Chondrocyte (in vitro differentiated cells): ENCODE results near the gene FAM168B. TPM values are rescaled to one million over a fixed set of nuclear protein-coding genes. Genes with fewer than 3 reads are reported as not detected.

Experiments used
- DNase-seq: peaks from one replicate; pipeline ENCODE4 v3.0.0; 2021; ENCODE audit warnings: mixed read lengths, low spot score
- H3K27ac Mint-ChIP-seq: one replicate; pipeline ENCODE4 v1.8.0; 2021; ENCODE audit warnings: mild to moderate bottlenecking, moderate library complexity, mixed read lengths; ENCODE audit not compliant: unreplicated experiment
- H3K27me3 Mint-ChIP-seq: 2 replicates; pipeline ENCODE4 v1.8.0; 2021; ENCODE audit warnings: low read depth, mixed read lengths
- H3K36me3 Mint-ChIP-seq: 2 replicates; pipeline ENCODE4 v1.8.0; 2021; ENCODE audit warnings: low read depth, mixed read lengths
- H3K4me1 Mint-ChIP-seq: 2 replicates; pipeline ENCODE4 v1.8.0; 2021; ENCODE audit warnings: low read depth, mild to moderate bottlenecking, mixed read lengths
- H3K4me3 Mint-ChIP-seq: one replicate; pipeline ENCODE4 v1.8.0; 2021; ENCODE audit warnings: mild to moderate bottlenecking, moderate library complexity, mixed read lengths; ENCODE audit not compliant: unreplicated experiment
- H3K9me3 Mint-ChIP-seq: 2 replicates; pipeline ENCODE4 v1.8.0; 2021; ENCODE audit warnings: low read depth, mixed read lengths
- CTCF ChIP-seq: fragments of 200-600 bp; sonication (generic); IDR thresholded peaks from 2 replicates; pipeline ENCODE4 v1.5.0; 2021; ENCODE audit warnings: antibody characterized with exemption, mild to moderate bottlenecking, moderate library complexity
- total RNA-seq: library from RNA; stranded (reverse); gene quantifications from 3 replicates; pipeline ENCODE4 v1.2.1, GENCODE V29; 2021

The FAM168B gene
- total RNA-seq, 1 donor from 2014 or later: 111 TPM

GRCh38 chr2:131010566-131010965 lies 82.7 kb downstream of the FAM168B start:
- Mint-ChIP-seq H3K27ac (no peak overlapping the region), H3K4me1 (no peaks in the 10 kb centered on the region), H3K4me3 (no peak overlapping the region), H3K9me3 (peaks cover 5% of the 10 kb centered on the region), H3K36me3 (no peaks in the 10 kb centered on the region), H3K27me3 (peaks cover 49% of the 10 kb centered on the region)
- no peak for DNase-seq
- TF ChIP-seq CTCF: no peak

GRCh38 chr2:131009713-131010475 lies 83.4 kb downstream of the FAM168B start:
- peaks cover 52% of the 10 kb centered on the region for H3K27me3 Mint-ChIP-seq
- DNase-seq: no peak
- no peak overlapping the region for H3K4me3 Mint-ChIP-seq
- H3K4me1 Mint-ChIP-seq: no peaks in the 10 kb centered on the region
- no peaks in the 10 kb centered on the region for H3K36me3 Mint-ChIP-seq
- no peak overlapping the region for H3K27ac Mint-ChIP-seq
- peaks cover 5% of the 10 kb centered on the region for H3K9me3 Mint-ChIP-seq
- no peak for TF ChIP-seq CTCF

- H3K27me3 Mint-ChIP-seq: peaks cover 48% of the 10 kb centered on the region
- no peak for TF ChIP-seq CTCF
- H3K9me3 Mint-ChIP-seq: peaks cover 5% of the 10 kb centered on the region
- no peak overlapping the region for H3K4me3 Mint-ChIP-seq
- no peak overlapping the region for H3K27ac Mint-ChIP-seq
- H3K36me3 Mint-ChIP-seq: no peaks in the 10 kb centered on the region
- DNase-seq: no peak
- no peaks in the 10 kb centered on the region for H3K4me1 Mint-ChIP-seq
Observed at GRCh38 chr2:131008967-131009366, 84.3 kb downstream of the FAM168B start.

GRCh38 chr2:131006561-131006960 lies 86.7 kb downstream of the FAM168B start:
- no peak for TF ChIP-seq CTCF
- Mint-ChIP-seq H3K9me3 (peaks cover 5% of the 10 kb centered on the region), H3K27me3 (peaks cover 52% of the 10 kb centered on the region), H3K27ac (no peak overlapping the region), H3K4me3 (no peak overlapping the region), H3K4me1 (no peaks in the 10 kb centered on the region), H3K36me3 (no peaks in the 10 kb centered on the region)
- no peak for DNase-seq

- no peak overlapping the region for H3K4me3 Mint-ChIP-seq
- TF ChIP-seq CTCF: no peak
- no peaks in the 10 kb centered on the region for H3K4me1 Mint-ChIP-seq
- H3K27me3 Mint-ChIP-seq: peaks cover 47% of the 10 kb centered on the region
- no peak overlapping the region for H3K27ac Mint-ChIP-seq
- DNase-seq: no peak
- no peaks in the 10 kb centered on the region for H3K36me3 Mint-ChIP-seq
- peaks cover 5% of the 10 kb centered on the region for H3K9me3 Mint-ChIP-seq
Observed at GRCh38 chr2:131005216-131005935, 87.9 kb downstream of the FAM168B start.
